HuH-7.5 (cell line): ENCODE results near the gene FAM234A.

Experiments
- DNase-seq: peaks from one replicate; pipeline ENCODE4 v3.0.0; 2011; ENCODE audit warnings: low spot score

FAM234A gene

DNA sequence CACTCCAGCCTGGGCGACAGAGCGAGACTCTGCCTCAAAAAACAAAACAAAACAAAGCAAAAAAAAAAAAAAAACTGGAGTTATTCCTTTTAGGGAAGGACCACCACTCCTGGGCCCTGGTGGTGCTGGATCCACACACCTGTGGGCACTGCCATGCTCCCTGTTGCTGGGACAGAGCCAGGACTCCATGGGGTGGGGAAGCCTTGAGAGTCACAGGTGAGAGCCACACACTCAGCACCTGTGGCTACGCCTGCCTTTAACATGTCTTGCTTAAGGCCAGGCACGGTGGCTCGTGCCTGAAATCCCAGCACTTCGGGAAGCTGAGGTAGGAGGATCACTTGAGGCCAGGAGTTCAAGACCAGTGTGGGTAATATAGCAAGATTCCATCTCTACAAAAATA lies 66.6 kb downstream of the FAM234A start:
- DNase-seq, result no peak

DNA sequence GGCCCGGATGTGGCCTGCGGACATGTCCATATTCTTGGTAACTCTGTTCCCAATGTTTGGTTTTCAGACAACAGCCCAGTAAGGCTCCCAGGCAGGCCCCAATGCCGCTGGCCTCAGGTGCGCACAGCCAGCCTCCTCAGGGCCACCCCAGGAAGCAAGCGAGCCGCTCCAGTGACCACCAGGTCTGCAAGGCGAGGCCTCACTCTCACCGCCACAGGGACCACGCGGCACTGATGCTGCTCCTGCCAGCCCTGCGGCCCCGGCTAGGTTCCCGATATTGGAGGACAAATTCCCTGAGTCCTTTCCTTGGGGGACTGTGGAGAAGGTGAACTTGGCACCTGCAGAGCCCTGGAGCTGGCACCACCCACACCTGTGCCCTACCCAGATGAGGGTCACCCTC lies 67.3 kb downstream of the FAM234A start:
- no peak for DNase-seq

DNA sequence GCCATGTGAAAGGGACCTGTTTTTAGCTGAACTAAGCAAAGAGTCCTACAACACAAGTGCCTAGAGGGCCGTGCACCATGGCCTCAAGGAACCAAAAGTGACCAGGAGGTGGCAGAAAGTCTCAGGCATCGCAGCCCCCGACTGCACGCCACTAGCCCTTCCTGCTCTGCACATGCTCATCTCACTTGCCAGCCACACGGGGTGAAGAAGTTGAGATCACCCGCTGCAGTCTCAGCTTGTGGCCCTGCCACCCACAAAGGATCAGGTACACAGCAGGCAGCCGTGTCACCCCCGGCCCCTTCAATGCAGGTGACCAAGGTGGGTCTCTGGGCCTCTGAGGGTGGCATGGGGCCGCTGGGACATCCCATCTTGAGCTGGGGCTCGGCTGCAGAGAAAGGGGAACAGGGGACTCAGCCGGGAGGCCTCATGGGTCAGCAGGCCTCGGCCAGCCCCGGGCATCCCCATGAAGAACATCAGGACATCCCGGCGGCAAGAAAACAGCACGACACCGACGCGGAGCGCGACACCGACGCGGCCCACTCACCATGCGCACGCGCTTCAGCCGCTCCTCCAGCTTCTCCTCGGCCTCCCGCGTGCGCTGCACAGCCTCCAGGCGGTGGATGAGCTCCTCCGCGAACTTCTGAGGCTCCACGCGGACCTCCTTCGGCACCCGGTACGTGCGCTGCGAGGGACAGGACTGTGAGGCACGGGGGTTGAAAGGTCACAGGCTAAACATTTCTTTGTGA lies 69.3 kb downstream of the FAM234A start:
- DNase-seq, result no peak

DNA sequence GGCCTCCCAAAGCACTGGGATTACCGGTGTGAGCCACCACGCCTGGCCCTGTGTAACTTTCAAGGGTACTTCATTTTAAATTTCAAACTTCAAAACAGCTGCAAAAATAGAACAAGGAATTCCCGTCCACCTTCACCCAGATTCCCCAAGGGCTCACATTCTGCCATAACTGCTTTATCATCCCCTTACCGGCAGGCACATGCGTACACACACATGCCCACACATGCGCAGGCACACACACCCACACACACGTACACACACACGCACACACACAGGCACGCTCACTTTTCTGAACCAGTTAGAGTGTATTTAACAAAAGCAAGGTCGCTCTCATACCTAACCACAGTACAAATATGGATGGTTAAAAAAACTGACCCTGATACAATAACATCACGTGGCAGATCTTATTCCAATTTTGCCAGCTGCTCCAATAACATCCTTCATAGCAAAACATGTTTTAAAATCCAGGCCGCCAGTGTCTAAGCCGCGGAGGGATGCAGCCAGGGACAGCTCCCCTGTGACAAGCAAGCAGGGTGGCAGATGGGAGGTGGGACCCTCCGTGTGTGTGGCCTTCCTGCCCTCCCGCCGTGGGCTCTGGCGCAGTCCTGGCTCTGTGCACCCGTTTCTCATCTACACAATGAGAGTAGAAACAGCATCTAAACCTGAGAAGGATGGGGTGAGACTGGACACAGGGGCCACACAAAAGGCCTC lies 71.5 kb downstream of the FAM234A start:
- no peak for DNase-seq

DNA sequence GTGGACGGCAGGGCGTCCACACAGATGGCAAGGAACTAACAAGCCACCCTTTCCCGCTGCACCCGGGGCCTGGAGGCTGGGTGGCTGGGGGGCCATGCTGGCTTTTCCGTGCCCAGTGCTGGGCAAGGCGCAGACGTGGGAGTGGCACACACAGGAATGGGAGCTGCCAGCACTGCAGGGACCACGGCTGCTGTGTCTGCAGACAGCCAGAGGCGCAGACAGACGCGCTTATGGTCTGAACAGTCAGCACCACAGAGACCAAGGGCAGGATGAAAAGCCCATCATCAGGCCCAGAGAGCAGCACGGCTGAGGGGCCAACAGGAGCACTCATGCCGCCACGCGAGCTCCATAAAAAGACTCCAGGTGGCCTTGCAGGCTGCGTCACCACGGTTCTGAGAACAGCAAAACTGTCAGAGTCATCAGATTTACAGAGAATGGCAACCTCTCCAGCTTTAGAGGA lies 72.3 kb downstream of the FAM234A start:
- no peak for DNase-seq

DNA sequence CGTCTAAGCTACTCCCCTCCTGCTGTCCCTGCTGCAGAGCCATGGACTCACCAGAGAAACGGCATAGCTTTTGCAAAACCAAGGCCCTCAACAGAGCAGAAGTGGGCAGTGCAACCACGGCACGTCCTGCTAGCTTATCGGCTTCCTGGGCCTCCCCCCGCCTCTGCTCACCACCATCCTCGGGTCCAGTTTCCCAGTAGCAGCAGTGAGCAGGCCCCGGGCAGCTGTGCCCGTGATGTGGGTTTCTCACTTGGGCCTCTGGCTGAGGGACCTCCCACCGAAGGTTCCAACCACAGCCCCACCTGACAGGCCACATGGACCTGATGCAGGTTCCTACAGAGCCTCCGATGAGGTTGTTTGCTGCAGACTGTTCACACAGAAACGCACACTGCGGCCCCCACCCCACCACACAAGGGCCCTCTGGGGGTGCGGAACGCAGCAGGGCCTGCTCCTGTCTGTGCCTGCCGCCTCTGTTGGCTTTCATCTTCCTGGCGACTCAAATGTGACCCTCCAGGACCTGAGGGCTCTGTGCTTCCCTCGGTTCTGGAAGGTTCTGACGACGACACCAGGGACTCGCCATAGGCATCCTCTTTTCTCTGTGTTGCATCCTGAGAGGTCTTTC lies 73.2 kb downstream of the FAM234A start:
- no peak for DNase-seq

DNA sequence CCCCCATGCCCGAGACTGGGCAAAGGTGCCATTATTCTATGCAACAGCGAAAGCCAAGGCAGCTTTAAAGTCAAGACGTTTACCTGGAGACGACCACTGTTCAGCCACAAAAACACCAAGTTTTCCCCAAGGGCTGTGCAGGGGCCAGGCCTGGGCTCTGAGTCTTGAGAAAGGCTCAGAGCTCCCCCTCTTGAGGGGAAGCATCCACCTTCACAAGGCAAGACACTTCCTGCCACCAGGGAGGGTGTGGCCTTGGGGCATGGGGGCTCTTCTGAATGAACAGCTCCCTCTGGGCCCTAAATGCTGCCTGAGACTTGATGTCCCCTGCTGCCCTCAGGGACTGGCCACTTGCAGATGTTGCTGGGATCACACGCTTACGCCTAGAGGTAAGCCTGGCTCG lies 74.9 kb downstream of the FAM234A start:
- no peak for DNase-seq

DNA sequence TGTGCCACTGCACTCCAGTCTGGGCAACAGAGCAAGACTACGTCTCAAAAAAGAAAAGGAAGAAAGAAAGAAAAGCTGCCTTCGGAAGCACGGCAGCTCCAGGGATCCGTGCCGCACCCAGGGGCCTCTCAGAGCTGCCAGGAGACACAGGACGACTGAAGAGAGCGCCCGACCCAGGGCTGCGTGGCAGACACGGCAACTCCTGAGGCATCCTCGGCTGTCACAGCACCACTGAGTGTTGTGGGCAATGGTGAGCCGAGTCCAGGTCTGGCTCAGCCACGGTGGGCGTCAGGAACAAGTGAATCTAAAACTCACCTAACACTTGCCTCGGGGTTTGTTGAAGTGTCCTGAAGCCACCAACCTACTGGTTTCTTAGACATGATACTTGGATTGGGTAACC lies 77.1 kb downstream of the FAM234A start:
- no peak for DNase-seq

DNA sequence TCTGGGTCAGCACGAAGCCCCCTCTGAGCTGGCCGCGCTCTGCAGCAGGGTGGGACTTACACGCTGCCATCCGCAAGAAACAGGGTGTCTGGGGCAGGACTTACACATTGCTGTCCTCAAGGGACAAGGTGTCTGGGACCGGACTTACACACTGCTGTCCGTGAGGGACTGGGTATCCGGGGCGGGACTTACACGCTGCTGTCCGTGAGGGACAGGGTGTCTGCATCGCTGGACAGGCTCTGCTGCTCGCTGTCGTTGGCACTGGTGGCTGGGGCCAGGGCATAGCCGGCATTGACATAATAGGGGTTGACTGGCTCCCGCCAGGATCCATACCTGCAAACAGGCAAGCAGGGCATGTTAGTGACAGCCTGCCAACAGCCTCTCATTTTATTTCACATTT lies 79.7 kb downstream of the FAM234A start:
- no peak for DNase-seq

DNA sequence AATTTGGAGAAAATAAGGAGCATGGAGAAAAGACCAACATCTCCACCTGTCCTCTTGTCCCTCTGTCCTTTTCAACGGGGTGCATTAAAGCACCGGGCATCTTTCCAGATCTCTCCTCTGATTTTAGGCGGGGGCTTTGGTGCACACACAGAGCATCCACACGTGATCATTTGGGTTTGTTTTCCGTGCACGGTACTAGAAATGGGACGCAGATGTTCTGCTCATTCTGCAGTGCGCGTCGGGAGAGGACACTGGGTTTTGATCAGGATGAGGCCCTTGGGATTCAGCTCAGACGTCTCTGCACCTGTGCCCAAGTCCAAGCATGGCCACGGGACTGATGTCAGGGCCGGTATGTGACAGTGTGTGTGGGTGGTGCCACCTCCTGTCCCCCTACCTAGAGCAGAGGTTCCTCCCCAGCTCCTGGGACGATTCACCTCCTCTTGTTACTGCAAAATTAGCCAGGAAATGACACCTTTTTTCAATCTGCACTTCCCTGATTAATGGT lies 80.2 kb downstream of the FAM234A start:
- no peak for DNase-seq
